Sigmoid colon (tissue), 7 donors: ENCODE data around the gene UBE3B. TPM values are rescaled to one million over a fixed set of nuclear protein-coding genes. Genes with fewer than 3 reads are reported as not detected.
A peak's percentile ranks its signal among the peaks of the same experiment; 100 is the strongest.

Source experiments
- DNase-seq: peaks from one replicate; pipeline ENCODE4 v3.0.0-alpha.2; 2019
- H3K27ac ChIP-seq, 4 donors: fragments of 200-600 bp; sonication (generic); one replicate each; pipeline ENCODE4 v1.5.1; 2016 to 2019; ENCODE audit warnings: mild to moderate bottlenecking in 1 of 4
- H3K27me3 ChIP-seq, 3 donors: fragments of 200-600 bp; sonication (generic); one replicate each; pipeline ENCODE4 v1.5.1; 2019; ENCODE audit warnings: mild to moderate bottlenecking in 1 of 3
- H3K36me3 ChIP-seq, 4 donors: fragments of 200-600 bp; sonication (generic); one replicate each; pipeline ENCODE4 v1.5.1; 2016 to 2019
- H3K4me1 ChIP-seq, 4 donors: fragments of 200-600 bp; sonication (generic); one replicate each; pipeline ENCODE4 v1.5.1; 2017 to 2019
- H3K4me3 ChIP-seq, 4 donors: fragments of 200-600 bp; sonication (generic); one replicate each; pipeline ENCODE4 v1.5.1; 2017 to 2019; ENCODE audit warnings: mild to moderate bottlenecking in 2 of 4, moderate library complexity in 1 of 4
- H3K9me3 ChIP-seq, 4 donors: fragments of 200-600 bp in 3 of 4; sonication (generic) in 3 of 4; one replicate each; pipeline versions ENCODE4 v1.5.1 to v1.6.1; 2013 to 2019
- CTCF ChIP-seq, 4 experiments: fragments of 450-650 bp in 3 of 4; fragments of 200-600 bp in 1 of 4; IDR thresholded peaks; one replicate each; pipeline ENCODE4 v1.5.1; 2016 to 2019; ENCODE audit warnings: antibody characterized with exemption in 4 of 4, mild to moderate bottlenecking in 3 of 4, moderate library complexity in 2 of 4
- EP300 ChIP-seq, 4 donors: sonication (generic); formaldehyde crosslinking; IDR thresholded peaks; one replicate each; pipeline ENCODE4 v1.6.1; 2017; ENCODE audit warnings: antibody characterized with exemption in 4 of 4
- POLR2A ChIP-seq, 2 donors: fragments of 450-650 bp; IDR thresholded peaks; one replicate each; pipeline ENCODE4 v1.6.1; 2016; ENCODE audit warnings: antibody characterized with exemption in 2 of 2, mild to moderate bottlenecking in 2 of 2, moderate library complexity in 2 of 2
- POLR2AphosphoS5 ChIP-seq, 4 donors: sonication (generic); formaldehyde crosslinking; IDR thresholded peaks; one replicate each; pipeline ENCODE4 v1.6.1; 2017; ENCODE audit warnings: antibody characterized with exemption in 4 of 4
- WGBS, 2 donors: extraction: QIAGEN DNeasy Blood & Tissue Kit; methylation state at CpG; one replicate each; pipeline ENCODE4 v1.1.7; 2013; 5-methylcytosine and 5-hydroxymethylcytosine counted together
- intact Hi-C: fragments of 100-400 bp; cut with DNase I; formaldehyde crosslinking; loops from one replicate; pipeline ENCODE4 v1.15.1; 2023
- polyA plus RNA-seq, 3 donors: library from polyadenylated mRNA; stranded (reverse); fragments of 200-250 nt; gene quantifications; one replicate each; pipeline ENCODE4 v1.2.3, GENCODE V29; 2013
- total RNA-seq, 4 donors: library from RNA; depleted of rRNA; stranded (reverse); fragments of >200 nt; gene quantifications; one replicate each; pipeline ENCODE4 v1.1.0, GENCODE V29; 2016
- donor health status: healthy with polysubstance abuse.
- donor health status: Bipolar disorder and iron deficiency.
- donor health status: healthy.

UBE3B gene
- total and polyA plus RNA-seq, 7 donors: 15.3 to 67.7 (median 48.4) TPM

DNA sequence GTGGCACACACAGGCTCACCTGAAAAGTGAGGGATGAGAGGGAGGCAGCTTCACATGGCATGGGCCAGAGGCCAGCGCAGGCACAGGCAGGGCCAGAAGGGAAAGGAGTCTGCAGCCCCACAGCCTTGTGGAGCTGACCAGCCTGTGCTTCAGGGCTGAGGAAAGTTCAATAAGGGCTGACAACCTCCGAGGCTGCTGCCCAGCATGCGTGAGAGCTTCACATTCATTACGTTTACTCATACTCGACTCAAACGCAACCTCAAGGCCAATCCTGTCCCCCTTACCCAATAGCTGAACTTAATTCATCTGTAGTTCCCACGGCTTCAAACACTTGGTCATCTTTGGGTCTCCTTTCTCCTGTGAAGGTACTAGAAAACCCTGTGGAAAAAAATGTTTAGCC, 91.1 kb downstream of the UBE3B start:
- 87 to 89% methylated on average over 7 of the region's 7 CpGs for WGBS, 2 donors
- TF ChIP-seq POLR2A (IDR thresholded peaks at IDR 0.05) (no peak), EP300 (IDR thresholded peaks at IDR 0.05) (no peak), POLR2AphosphoS5 (IDR thresholded peaks at IDR 0.05) (no peak), CTCF (IDR thresholded peaks at IDR 0.05) (no peak)
- H3K36me3 ChIP-seq: peaks cover 0 to 73% (median 7%) of the 10 kb centered on the region in 4 donors
- peaks cover 0 to 10% (median 8%) of the 10 kb centered on the region in 4 donors for H3K4me1 ChIP-seq
- DNase-seq: no peak
- intact Hi-C loops: no loop called here
- H3K4me3 ChIP-seq: no peak overlapping the region
- no peak overlapping the region for H3K27ac ChIP-seq
- H3K9me3 ChIP-seq: no peaks in the 10 kb centered on the region
- no peaks in the 10 kb centered on the region for H3K27me3 ChIP-seq

- WGBS, 2 donors: 77 to 87% methylated on average over 5 of the region's 5 CpGs
- TF ChIP-seq POLR2AphosphoS5 (IDR thresholded peaks at IDR 0.05): no peak
- intact Hi-C loops: loop anchor here (10.0 kb wide), 1 partner anchor 313 kb away; the partner anchor contains the start of gene GLTP
- H3K27ac ChIP-seq: peak overlapping the region in 1 of 4 donors; percentile 85
- peaks cover 0 to 20% (median 17%) of the 10 kb centered on the region in 4 donors for H3K4me1 ChIP-seq
- no peaks in the 10 kb centered on the region for H3K27me3 ChIP-seq
- DNase-seq: no peak
- no peaks in the 10 kb centered on the region for H3K9me3 ChIP-seq
- H3K36me3 ChIP-seq: peaks cover 0 to 56% (median 2%) of the 10 kb centered on the region in 4 donors
- no peak overlapping the region for H3K4me3 ChIP-seq
Observed at GRCh38 chr12:109571773-109572505, 94.5 kb downstream of the UBE3B start.

- TF ChIP-seq POLR2AphosphoS5 (IDR thresholded peaks at IDR 0.05): no peak
- no peak for TF ChIP-seq POLR2A (IDR thresholded peaks at IDR 0.05)
- TF ChIP-seq CTCF (IDR thresholded peaks at IDR 0.05): no peak
- TF ChIP-seq EP300 (IDR thresholded peaks at IDR 0.05): no peak
- intact Hi-C loops: loop anchor here (10.0 kb wide), 1 partner anchor 312 kb away; the partner anchor contains the start of gene GLTP
- Histone ChIP-seq H3K36me3 (peaks cover 0 to 56% (median 1%) of the 10 kb centered on the region in 4 donors), H3K9me3 (no peaks in the 10 kb centered on the region), H3K27ac (peak overlapping the region; percentile 73 to 85 (median 81)), H3K27me3 (no peaks in the 10 kb centered on the region), H3K4me1 (peaks cover 0 to 20% (median 17%) of the 10 kb centered on the region in 4 donors), H3K4me3 (peak overlapping the region; percentile 73 to 85 (median 80))
- no peak for DNase-seq
- 90 to 91% methylated on average over 3 of the region's 3 CpGs for whole genome bisulfite sequencing, 2 donors
Observed at GRCh38 chr12:109572506-109572845, 95.0 kb downstream of the UBE3B start.

GRCh38 chr12:109573029-109573913, 95.8 kb downstream of the UBE3B start, which contains the start of the genes MMAB and MVK:
Gene MMAB (minus strand): TSS chr12:109573504. CDS start chr12:109573480, 24 bp downstream.
Gene MVK (plus strand): TSS chr12:109573794. CDS start chr12:109574823, 1,029 bp downstream.
- 1% methylated on average over 74 of the region's 74 CpGs for WGBS, 2 donors
- Histone ChIP-seq H3K27ac (peak within 1 kb of the TSS; percentile 73 to 85 (median 81)), H3K27me3 (no peaks in the 10 kb centered on the region), H3K4me1 (peaks cover 0 to 20% (median 17%) of the 10 kb centered on the region in 4 donors), H3K4me3 (peak within 1 kb of the TSS; percentile 73 to 85 (median 80)), H3K9me3 (no peaks in the 10 kb centered on the region), H3K36me3 (peaks cover 0 to 56% (median 4%) of the 10 kb centered on the region in 4 donors)
- intact Hi-C loops: loop anchor here (10.0 kb wide), 1 partner anchor 312 kb away; the partner anchor contains the start of gene GLTP
- TF ChIP-seq POLR2A (IDR thresholded peaks at IDR 0.05) (peak in 1 of 2 donors; percentile 58), POLR2AphosphoS5 (IDR thresholded peaks at IDR 0.05) (peak in 3 of 4 donors; percentile 77 to 88 (median 86)), CTCF (IDR thresholded peaks at IDR 0.05) (no peak), EP300 (IDR thresholded peaks at IDR 0.05) (peak in 1 of 4 donors; percentile 23)
- DNase-seq: peak; percentile 100
